Spleen (tissue), 7 donors: Measurements from ENCODE around the gene BCAR3.

Experiments
- POLR2A ChIP-seq, 3 donors: fragments of 450-650 bp; IDR thresholded peaks; one replicate each; pipeline ENCODE4 v1.5.1; 2017; ENCODE audit warnings: antibody characterized with exemption in 3 of 3, mild to moderate bottlenecking in 1 of 3
- POLR2AphosphoS5 ChIP-seq, 3 donors: sonication (generic); formaldehyde crosslinking; IDR thresholded peaks; one replicate each; pipeline ENCODE4 v1.5.1; 2017; ENCODE audit warnings: antibody characterized with exemption in 3 of 3
- TF ChIP-seq, protein P1 (sequence below), 11 experiments: fragments of 200-600 bp in 7 of 11; fragments of 450-650 bp in 4 of 11; sonication (generic) in 4 of 11; IDR thresholded peaks in 8 of 11; conservative IDR thresholded peaks in 3 of 11; 1 replicate in 7 of 11; 2 replicates in 4 of 11; pipeline versions ENCODE4 v1.4.0 to v1.8.0; 2016 to 2021; ENCODE audit warnings: antibody characterized with exemption in 11 of 11, inconsistent platforms in 4 of 11, mild to moderate bottlenecking in 1 of 11
- donor health status: DM: no; HTN: no; CAD: no; lungs with moderate emphysema.
- donor health status: DM: no; HTN: no; CAD: no.
- donor health status: DM: no; HTN: no; CAD: no.

DNA sequence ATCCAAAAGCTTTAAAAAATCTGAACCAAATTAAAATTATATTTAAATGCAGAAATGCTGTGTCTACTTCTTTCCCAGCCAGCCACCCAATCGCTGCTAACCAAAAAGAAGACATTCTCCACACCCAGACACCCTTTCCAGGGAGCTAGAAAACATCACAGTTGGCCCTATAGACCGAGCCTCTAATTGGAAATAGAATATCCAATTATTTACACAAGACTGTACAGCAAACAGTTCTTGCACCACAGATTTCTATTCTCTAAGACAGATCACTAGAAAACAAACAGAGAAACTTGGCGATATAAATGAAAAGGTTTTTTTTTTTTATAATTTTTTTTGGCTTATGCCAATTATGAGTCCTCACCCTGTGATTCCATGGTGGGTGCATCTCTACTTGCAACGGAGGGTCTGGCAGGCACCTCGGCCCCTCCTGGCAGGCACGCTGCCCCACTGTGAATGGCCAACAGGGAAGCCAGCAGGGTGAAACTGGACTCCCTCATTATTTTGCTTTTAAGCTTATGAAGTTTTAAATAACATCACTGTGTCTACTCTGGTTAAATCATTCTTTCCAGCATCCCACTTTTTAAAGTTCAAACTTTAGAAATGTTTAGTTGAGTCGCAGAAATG, 29.2 kb downstream of the BCAR3 start:
- TF ChIP-seq, protein P1, sequence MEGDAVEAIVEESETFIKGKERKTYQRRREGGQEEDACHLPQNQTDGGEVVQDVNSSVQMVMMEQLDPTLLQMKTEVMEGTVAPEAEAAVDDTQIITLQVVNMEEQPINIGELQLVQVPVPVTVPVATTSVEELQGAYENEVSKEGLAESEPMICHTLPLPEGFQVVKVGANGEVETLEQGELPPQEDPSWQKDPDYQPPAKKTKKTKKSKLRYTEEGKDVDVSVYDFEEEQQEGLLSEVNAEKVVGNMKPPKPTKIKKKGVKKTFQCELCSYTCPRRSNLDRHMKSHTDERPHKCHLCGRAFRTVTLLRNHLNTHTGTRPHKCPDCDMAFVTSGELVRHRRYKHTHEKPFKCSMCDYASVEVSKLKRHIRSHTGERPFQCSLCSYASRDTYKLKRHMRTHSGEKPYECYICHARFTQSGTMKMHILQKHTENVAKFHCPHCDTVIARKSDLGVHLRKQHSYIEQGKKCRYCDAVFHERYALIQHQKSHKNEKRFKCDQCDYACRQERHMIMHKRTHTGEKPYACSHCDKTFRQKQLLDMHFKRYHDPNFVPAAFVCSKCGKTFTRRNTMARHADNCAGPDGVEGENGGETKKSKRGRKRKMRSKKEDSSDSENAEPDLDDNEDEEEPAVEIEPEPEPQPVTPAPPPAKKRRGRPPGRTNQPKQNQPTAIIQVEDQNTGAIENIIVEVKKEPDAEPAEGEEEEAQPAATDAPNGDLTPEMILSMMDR (IDR thresholded peaks at IDR 0.05 in 8 of 11, conservative IDR thresholded peaks at IDR 0.05 in 3 of 11), result no peak
- TF ChIP-seq POLR2AphosphoS5 (IDR thresholded peaks at IDR 0.05) (no peak), POLR2A (IDR thresholded peaks at IDR 0.05) (no peak)
